A549 (cell line): ENCODE measurements around the gene ADAMTSL5.

Experiments
- BCL3 ChIP-seq: fragments of >200 bp; sonication (Bioruptor Twin); formaldehyde crosslinking; IDR thresholded peaks from 3 replicates; pipeline ENCODE4 v1.6.1; 2016
- CTCF ChIP-seq: fragments of >200 bp; sonication (Bioruptor Twin); formaldehyde crosslinking; IDR thresholded peaks from 3 replicates; pipeline ENCODE4 v1.5.1; 2016
- HDAC2 ChIP-seq: fragments of 200-600 bp; sonication (generic); IDR thresholded peaks from 2 replicates; pipeline ENCODE4 v1.6.1; 2016
- HOXB5 ChIP-seq: fragments of 250-450 bp; sonication (Bioruptor Pico); IDR thresholded peaks from 2 replicates; pipeline ENCODE4 v1.5.0; 2020; ENCODE audit warnings: mild to moderate bottlenecking, moderate library complexity
- MYC ChIP-seq: IDR thresholded peaks from 2 replicates; pipeline ENCODE4 v1.6.1; 2012; ENCODE audit warnings: mild to moderate bottlenecking, inconsistent platforms, low read length, improper control_type of control experiment, borderline replicate concordance
- NFE2L2 ChIP-seq: fragments of 150-350 bp; conservative IDR thresholded peaks from 2 replicates; pipeline ENCODE4 v1.6.1; 2014; ENCODE audit warnings: low read length
- ZFP36 ChIP-seq: fragments of 450-650 bp; IDR thresholded peaks from 2 replicates; pipeline ENCODE4 v1.6.1; 2014; ENCODE audit warnings: borderline replicate concordance; ENCODE audit not compliant: partially characterized antibody
- TF ChIP-seq, protein P1 (sequence below): IDR thresholded peaks from 2 replicates; pipeline ENCODE4 v1.6.1; 2012
- TF ChIP-seq, protein P2 (sequence below): IDR thresholded peaks from 2 replicates; pipeline ENCODE4 v1.6.1; 2012

DNA sequence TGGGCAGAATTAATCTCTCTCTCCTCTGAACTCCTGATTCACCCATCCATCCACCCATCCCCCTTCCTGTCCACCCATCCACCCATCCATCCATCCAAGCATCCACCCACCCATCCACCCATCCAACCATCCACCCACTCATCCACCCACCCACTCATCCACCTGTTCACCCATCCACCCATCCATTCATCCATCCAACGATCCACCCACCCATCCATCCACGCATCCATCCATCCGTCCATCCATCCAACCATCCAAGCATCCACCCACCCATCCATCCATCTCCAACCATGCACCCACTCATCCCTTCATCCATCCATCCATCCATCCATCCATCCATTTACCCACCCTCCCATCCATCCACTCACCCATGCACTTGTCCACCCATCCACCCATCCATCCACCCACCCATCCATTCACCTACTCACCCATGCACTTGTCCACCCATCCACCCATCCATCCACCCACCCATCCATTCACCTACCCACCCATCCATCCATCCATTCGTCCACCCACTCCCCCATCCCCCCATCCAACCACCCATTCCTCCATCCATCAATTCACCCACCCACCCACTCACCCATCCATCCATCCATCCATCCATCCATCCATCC lies 36.6 kb upstream of the ADAMTSL5 start:
- TF ChIP-seq, protein P1, sequence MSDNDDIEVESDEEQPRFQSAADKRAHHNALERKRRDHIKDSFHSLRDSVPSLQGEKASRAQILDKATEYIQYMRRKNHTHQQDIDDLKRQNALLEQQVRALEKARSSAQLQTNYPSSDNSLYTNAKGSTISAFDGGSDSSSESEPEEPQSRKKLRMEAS, result no peak
- TF ChIP-seq CTCF (no peak), MYC (no peak), NFE2L2 (no peak), BCL3 (no peak), ZFP36 (no peak), HDAC2 (no peak), HOXB5 (no peak)
- TF ChIP-seq, protein P2, sequence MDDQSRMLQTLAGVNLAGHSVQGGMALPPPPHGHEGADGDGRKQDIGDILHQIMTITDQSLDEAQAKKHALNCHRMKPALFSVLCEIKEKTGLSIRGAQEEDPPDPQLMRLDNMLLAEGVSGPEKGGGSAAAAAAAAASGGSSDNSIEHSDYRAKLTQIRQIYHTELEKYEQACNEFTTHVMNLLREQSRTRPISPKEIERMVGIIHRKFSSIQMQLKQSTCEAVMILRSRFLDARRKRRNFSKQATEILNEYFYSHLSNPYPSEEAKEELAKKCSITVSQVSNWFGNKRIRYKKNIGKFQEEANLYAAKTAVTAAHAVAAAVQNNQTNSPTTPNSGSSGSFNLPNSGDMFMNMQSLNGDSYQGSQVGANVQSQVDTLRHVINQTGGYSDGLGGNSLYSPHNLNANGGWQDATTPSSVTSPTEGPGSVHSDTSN, result no peak
